B cell (primary cell): ENCODE data around the gene PTPRU.

ENCODE experiments used
- CTCF ChIP-seq: fragments of 200-600 bp; IDR thresholded peaks from one replicate; pipeline ENCODE4 v1.8.0; 2022; ENCODE audit warnings: antibody characterized with exemption, mild to moderate bottlenecking
- EZH2 ChIP-seq: IDR thresholded peaks from 2 replicates; pipeline ENCODE4 v1.6.1; 2012; ENCODE audit warnings: borderline replicate concordance, low read depth, mild to moderate bottlenecking, moderate library complexity, low read length; ENCODE audit not compliant: insufficient read depth, poor library complexity, severe bottlenecking

GRCh38 chr1:29332204-29332603, 95.9 kb downstream of the PTPRU start:
- TF ChIP-seq CTCF, result no peak
- no peak for TF ChIP-seq EZH2
